ENCODE data around the gene RPL10.

RPL10 gene

DNA sequence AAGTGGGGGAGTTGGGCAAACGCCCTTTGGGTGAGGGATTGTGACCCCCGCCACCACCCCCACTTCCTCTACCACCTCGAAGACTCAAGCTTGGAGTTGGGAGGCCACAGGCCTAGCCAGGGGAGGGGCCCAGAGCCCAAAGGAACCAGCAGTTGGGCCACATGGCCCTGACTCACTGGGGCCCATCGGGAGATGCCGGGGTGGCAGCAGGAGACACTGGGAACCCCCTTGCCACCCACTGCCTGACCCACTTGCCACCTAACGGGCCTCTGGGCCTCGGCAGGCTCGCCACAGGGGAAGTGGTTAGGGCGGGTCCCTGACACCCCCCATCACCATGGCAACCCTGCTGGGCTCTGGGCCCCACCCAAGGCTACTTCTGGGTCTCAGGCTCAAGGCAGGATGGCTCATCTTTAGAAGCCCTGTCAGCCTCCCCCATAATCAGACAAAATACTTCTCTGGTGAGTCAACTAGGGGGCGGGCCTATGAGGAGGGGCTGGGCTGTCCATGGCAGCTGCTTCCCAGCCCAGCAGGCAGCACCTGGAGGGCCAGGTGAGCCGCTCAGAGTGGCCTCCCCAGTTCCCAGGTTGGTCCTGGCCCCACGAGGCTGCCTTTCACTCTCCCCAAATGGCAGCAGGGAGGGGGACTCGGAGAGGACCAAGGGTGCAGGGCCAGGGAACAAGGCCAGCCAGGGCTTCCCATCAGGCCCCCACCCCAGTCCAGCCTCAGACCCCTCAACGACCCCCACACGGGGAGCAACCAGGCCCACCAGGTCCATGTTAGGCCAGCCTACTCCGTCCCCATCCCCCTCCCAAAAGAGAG is 29.3 kb upstream of the RPL10 start:
- DNase-seq (ENCODE audit: low read depth) = peak; percentile 95
- peak overlapping the region; percentile 65 for H3K4me3 ChIP-seq (ENCODE audit: low read depth, low read length)
- TF ChIP-seq, protein P1, sequence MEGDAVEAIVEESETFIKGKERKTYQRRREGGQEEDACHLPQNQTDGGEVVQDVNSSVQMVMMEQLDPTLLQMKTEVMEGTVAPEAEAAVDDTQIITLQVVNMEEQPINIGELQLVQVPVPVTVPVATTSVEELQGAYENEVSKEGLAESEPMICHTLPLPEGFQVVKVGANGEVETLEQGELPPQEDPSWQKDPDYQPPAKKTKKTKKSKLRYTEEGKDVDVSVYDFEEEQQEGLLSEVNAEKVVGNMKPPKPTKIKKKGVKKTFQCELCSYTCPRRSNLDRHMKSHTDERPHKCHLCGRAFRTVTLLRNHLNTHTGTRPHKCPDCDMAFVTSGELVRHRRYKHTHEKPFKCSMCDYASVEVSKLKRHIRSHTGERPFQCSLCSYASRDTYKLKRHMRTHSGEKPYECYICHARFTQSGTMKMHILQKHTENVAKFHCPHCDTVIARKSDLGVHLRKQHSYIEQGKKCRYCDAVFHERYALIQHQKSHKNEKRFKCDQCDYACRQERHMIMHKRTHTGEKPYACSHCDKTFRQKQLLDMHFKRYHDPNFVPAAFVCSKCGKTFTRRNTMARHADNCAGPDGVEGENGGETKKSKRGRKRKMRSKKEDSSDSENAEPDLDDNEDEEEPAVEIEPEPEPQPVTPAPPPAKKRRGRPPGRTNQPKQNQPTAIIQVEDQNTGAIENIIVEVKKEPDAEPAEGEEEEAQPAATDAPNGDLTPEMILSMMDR (conservative IDR thresholded peaks at IDR 0.05; ENCODE audit: low read depth, low read length) = no peak

DNA sequence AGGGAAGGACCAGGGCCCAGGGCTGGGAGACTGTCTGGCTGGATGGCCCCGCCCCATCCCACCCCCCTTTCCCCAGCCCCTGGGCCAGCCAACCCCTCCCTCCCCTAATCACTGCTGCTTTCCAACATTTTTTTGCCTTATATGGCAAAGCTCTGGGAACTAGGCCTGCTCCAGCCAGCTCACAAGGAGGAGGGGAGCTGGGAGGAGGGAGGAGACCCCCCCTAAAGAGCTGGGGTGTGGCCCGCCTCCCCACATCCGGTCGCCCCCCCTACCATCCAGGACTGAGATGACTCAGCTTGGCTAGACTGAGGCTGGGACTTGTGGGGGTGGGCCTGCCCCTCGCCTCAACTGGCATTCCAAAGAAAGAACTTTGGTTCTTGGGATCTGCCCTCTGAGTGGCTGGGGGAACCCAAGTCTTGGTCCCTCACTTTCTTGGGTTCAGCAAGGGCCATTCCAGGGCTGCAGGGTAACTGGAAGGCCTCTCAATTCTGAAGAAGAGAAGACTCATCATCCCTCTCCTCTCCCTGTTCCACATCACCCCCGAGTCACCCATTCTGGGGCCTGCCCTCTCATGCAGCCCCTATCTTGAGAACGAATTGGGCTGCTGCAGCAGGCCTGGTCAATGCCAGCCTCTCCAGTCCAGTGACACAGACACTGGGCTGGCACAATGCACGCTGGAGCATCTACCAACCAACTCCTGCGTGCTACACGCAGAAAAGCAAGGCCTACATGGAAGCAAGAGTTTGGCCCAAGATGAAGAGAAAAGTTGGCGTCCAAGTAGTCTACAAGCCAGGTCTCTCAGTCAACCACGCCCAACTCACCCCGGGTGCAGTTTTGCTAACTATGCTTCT is 28.5 kb upstream of the RPL10 start:
- TF ChIP-seq, protein P1 (conservative IDR thresholded peaks at IDR 0.05; ENCODE audit: low read depth, low read length) = no peak
- peak; percentile 97 for DNase-seq (ENCODE audit: low read depth)
- peak overlapping the region; percentile 87 for H3K4me3 ChIP-seq (ENCODE audit: low read depth, low read length)

DNA sequence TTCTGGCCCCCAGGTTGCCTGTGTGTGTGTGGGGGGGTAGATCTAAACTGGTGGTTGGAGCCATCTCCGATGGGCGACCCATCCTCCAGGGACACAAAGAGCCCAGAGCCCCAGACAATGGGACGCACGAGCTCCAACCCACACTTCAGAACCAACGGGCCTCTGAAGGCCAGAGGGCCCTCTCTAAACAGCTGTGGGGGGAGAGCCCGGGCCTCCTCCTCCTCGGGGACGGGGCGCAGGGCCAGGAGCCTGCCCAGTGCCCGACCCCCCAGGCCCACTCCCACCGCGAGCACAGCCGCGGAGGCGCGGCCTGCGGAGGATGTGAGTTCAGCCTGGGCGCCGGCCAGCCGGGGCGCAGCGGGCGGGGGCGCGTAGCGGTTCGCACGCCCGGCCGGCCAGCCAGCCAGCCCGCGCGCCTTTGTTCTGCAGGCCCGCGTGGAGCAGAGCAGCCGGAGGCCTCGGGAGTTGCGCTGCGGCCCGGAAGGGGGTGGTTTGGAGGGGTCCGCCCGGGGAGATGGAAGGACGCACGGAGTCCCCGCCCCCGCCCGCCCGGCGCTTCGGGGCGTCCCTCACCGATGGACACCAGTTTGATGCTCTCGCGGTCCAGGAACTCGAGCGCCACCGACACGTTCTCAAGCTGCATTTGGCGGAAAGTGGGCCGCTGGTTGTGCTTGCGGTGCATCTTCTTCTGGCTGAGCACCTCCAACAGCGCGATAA is 27.7 kb upstream of the RPL10 start:
- TF ChIP-seq, protein P1 (conservative IDR thresholded peaks at IDR 0.05; ENCODE audit: low read depth, low read length) = no peak
- DNase-seq (ENCODE audit: low read depth) = peak; percentile 31
- H3K4me3 ChIP-seq (ENCODE audit: low read depth, low read length) = peak overlapping the region; percentile 87

DNA sequence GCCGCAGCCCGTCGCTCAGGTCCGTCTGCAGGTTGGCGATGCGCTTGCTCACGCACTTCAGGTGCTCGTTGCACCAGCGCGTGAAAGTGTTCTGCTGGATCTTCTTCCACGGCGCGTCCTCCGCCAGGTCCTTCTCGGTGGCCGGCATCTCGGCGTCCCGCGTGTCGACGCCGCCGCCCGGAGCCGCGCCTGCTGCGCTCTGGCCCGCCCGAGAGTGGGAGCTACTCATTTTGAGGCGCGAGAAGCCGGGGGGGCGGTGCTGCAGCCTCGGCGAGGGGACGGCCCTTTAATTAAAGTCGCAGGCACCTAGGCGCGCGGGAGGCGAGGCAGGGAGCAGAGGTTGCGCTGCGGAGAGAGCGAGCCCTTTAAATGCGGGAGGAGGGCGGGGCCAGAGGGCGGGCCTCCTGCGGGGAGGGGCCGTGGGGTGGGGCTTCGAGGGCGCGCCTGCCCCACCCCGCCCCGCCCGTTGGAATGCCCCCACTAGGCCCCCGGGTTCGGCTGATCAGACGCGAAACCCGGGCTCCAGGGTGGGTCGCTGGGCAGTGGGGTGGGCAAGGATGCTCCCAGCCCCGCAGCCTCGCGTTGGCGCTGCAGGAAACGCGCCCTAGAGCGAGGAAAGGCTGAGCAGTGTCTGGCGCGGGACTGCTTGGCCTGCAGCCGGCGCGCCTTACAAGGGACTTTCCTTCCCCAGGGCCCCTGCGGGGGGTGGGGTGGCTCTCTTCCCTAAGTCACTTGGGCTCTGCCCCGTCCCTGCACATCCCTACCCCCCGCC is 27.0 kb upstream of the RPL10 start:
- peak overlapping the region; percentile 87 for H3K4me3 ChIP-seq (ENCODE audit: low read depth, low read length)
- TF ChIP-seq, protein P1 (conservative IDR thresholded peaks at IDR 0.05; ENCODE audit: low read depth, low read length) = no peak
- peak; percentile 94 for DNase-seq (ENCODE audit: low read depth)

DNA sequence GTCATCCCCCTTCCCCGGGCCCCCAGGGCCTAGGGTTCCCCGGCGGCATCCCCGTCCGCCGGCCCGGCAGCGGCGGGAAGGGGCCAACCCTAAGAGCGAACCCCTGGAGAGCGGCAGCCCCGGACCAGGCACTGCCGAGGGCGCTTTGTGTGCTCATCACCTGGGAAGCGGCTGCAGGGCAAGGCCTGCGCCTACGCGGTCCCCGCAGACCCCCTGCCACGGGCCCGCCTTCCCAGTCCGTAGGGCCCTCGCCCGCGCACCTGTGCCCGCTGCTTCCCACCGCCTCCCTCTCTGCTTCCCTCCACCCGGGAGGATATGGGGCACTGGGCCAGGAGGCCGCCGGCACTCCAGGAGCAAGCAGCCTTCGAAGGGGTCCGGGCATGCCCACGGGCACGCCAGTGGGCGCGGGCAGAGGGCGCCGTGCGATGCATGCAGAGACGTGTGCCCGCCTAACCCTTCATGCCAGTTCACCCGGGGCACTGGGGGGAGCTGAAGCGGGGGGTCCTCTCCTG is 26.3 kb upstream of the RPL10 start:
- DNase-seq (ENCODE audit: low read depth) = no peak
- TF ChIP-seq, protein P1 (conservative IDR thresholded peaks at IDR 0.05; ENCODE audit: low read depth, low read length) = no peak
- H3K4me3 ChIP-seq (ENCODE audit: low read depth, low read length) = peak overlapping the region; percentile 58

DNA sequence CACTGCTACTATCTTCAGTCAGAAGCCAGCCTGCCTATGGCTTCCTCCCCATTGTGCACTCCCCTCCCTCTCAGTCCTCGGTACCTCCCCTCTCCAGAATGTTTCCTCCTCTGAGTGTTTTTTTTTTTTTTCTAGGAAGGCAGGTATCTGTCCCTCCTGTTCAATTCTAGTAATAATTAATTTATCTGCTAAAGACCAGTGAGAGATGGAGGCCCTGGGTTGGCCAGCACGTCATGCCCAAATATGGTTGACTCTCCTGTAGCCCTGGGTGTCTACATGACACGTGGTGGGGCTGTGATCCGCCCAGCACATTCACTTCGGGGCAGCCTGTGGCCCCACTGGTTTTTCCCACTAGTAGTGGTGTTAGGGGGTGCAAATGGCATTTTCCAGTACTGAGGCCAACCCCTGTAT is 25.6 kb upstream of the RPL10 start:
- TF ChIP-seq, protein P1 (conservative IDR thresholded peaks at IDR 0.05; ENCODE audit: low read depth, low read length) = no peak
- no peak for DNase-seq (ENCODE audit: low read depth)
- H3K4me3 ChIP-seq (ENCODE audit: low read depth, low read length) = no peak overlapping the region

Data from choroid plexus epithelial cell (primary cell).